Lung (tissue), 12 donors: Measurements from ENCODE around the gene SPAG9. TPM values are rescaled to one million over a fixed set of nuclear protein-coding genes. Genes with fewer than 3 reads are reported as not detected.
"Not testable (repeated sequence)": the region's sequence is repeated elsewhere in the genome, so short reads cannot be mapped to it uniquely, and the experiment has no call there.

Source experiments
- ATAC-seq: fragments of 200-7000 bp; cut with Tn5 transposase; one replicate; pipeline ENCODE4 v1.9.1; 2020; ENCODE audit warnings: moderate number of reproducible peaks; ENCODE audit not compliant: insufficient read depth, low FRiP score
- DNase-seq, 3 donors: peaks; one replicate each; pipeline ENCODE4 v3.0.0-alpha.2; 2013 to 2017
- H3K27ac ChIP-seq, 2 donors: one replicate each; pipeline ENCODE4 v1.5.1; 2013; ENCODE audit warnings: mild to moderate bottlenecking in 2 of 2, moderate library complexity in 2 of 2, control low read depth in 1 of 2, inconsistent platforms in 1 of 2, low read depth in 1 of 2, low read length in 1 of 2
- H3K27me3 ChIP-seq, 3 donors: one replicate each; pipeline ENCODE4 v1.5.1; 2013; ENCODE audit warnings: low read length in 2 of 3; ENCODE audit not compliant: control insufficient read depth in 3 of 3, insufficient read depth in 3 of 3
- H3K36me3 ChIP-seq, 4 donors: one replicate each; pipeline ENCODE4 v1.5.1; 2013; ENCODE audit warnings: low read length in 4 of 4, mild to moderate bottlenecking in 1 of 4, moderate library complexity in 1 of 4; ENCODE audit not compliant: control insufficient read depth in 4 of 4, insufficient read depth in 4 of 4
- H3K4me1 ChIP-seq, 5 donors: one replicate each; pipeline ENCODE4 v1.5.1; 2013; ENCODE audit warnings: low read length in 5 of 5, mild to moderate bottlenecking in 2 of 5, moderate library complexity in 1 of 5; ENCODE audit not compliant: control insufficient read depth in 5 of 5, insufficient read depth in 5 of 5
- H3K4me3 ChIP-seq: one replicate; pipeline ENCODE4 v1.5.1; 2013; ENCODE audit warnings: mild to moderate bottlenecking, control low read depth, moderate library complexity
- H3K9ac ChIP-seq, 2 donors: one replicate each; pipeline ENCODE4 v1.5.1; 2013; ENCODE audit warnings: low read length in 2 of 2, control low read depth in 1 of 2; ENCODE audit not compliant: insufficient read depth in 1 of 2
- H3K9me3 ChIP-seq, 4 donors: one replicate each; pipeline ENCODE4 v1.5.1; 2013; ENCODE audit warnings: low read length in 3 of 4, mild to moderate bottlenecking in 1 of 4, moderate library complexity in 1 of 4; ENCODE audit not compliant: control insufficient read depth in 4 of 4, insufficient read depth in 3 of 4
- whole genome bisulfite sequencing, 2 donors: extraction: QIAGEN DNeasy Blood & Tissue Kit; methylation state at CpG; one replicate each; pipeline ENCODE4 v1.1.7; 2013; 5-methylcytosine and 5-hydroxymethylcytosine counted together
- polyA plus RNA-seq, 2 donors: library from polyadenylated mRNA; stranded (reverse); fragments of 200-250 nt; gene quantifications; one replicate each; pipeline ENCODE4 v1.2.1, GENCODE V29; 2013
- total RNA-seq, 2 donors: library from RNA; depleted of rRNA in 1 of 2; stranded (reverse); fragments of >200 nt in 1 of 2; gene quantifications; one replicate each; pipeline ENCODE4 v1.2.1, GENCODE V29; 2014 to 2021
- TF ChIP-seq, protein P1 (sequence below): IDR thresholded peaks from 2 replicates; pipeline ENCODE4 v1.5.1; 2012; ENCODE audit warnings: mild to moderate bottlenecking; ENCODE audit errors: control extremely low read depth, extremely low read depth
- donor health status: control.
- donor health status: control.
- donor health status: Bipolar disorder and iron deficiency.
- donor health status: healthy.
- donor health status: DM: yes; HTN: yes; CAD: no.

SPAG9 gene
- total and polyA plus RNA-seq, 4 donors = 37.2 to 174 (median 75.2) TPM

GRCh38 chr17:51091635-51092034 lies 29.0 kb downstream of the SPAG9 start:
- 83 to 93% methylated on average over 2 of the region's 2 CpGs for WGBS, 2 donors
- Histone ChIP-seq H3K36me3 (peaks cover 0 to 1% (median 0%) of the 10 kb centered on the region in 4 donors), H3K9ac (no peak overlapping the region), H3K4me3 (no peak overlapping the region), H3K27ac (no peak overlapping the region), H3K4me1 (peaks cover 0 to 14% (median 0%) of the 10 kb centered on the region in 5 donors), H3K27me3 (no peaks in the 10 kb centered on the region), H3K9me3 (no peaks in the 10 kb centered on the region)
- TF ChIP-seq, protein P1, sequence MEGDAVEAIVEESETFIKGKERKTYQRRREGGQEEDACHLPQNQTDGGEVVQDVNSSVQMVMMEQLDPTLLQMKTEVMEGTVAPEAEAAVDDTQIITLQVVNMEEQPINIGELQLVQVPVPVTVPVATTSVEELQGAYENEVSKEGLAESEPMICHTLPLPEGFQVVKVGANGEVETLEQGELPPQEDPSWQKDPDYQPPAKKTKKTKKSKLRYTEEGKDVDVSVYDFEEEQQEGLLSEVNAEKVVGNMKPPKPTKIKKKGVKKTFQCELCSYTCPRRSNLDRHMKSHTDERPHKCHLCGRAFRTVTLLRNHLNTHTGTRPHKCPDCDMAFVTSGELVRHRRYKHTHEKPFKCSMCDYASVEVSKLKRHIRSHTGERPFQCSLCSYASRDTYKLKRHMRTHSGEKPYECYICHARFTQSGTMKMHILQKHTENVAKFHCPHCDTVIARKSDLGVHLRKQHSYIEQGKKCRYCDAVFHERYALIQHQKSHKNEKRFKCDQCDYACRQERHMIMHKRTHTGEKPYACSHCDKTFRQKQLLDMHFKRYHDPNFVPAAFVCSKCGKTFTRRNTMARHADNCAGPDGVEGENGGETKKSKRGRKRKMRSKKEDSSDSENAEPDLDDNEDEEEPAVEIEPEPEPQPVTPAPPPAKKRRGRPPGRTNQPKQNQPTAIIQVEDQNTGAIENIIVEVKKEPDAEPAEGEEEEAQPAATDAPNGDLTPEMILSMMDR = no peak
- DNase-seq = no peak
- no peak for ATAC-seq

- ATAC-seq, DNase-seq, H3K27ac ChIP-seq: not testable (repeated sequence)
Observed at GRCh38 chr17:51088868-51089267, 31.8 kb downstream of the SPAG9 start.

GRCh38 chr17:51088287-51088686 lies 32.4 kb downstream of the SPAG9 start:
- no peak for ATAC-seq

More at GRCh38 chr17:51088868-51089267, 31.8 kb downstream of the SPAG9 start:
- not testable (repeated sequence) for H3K4me3 ChIP-seq, H3K36me3 ChIP-seq, H3K27me3 ChIP-seq, H3K9me3 ChIP-seq, H3K9ac ChIP-seq
- 44 to 73% methylated on average over 10 of the region's 10 CpGs for WGBS, 2 donors
- H3K4me1 ChIP-seq = peaks cover 0 to 17% (median 0%) of the 10 kb centered on the region in 5 donors

GRCh38 chr17:51087072-51087757 lies 33.5 kb downstream of the SPAG9 start:
- DNase-seq (no peak), ATAC-seq (no peak)
- Histone ChIP-seq H3K9ac (no peak overlapping the region), H3K9me3 (no peaks in the 10 kb centered on the region), H3K36me3 (peaks cover 0 to 1% (median 0%) of the 10 kb centered on the region in 4 donors), H3K4me1 (peaks cover 0 to 12% (median 0%) of the 10 kb centered on the region in 5 donors), H3K27me3 (no peaks in the 10 kb centered on the region), H3K27ac (no peak overlapping the region), H3K4me3 (no peak overlapping the region)
- 68% methylated on average over 2 of the region's 2 CpGs for WGBS, 2 donors
- TF ChIP-seq, protein P1 = no peak

More at GRCh38 chr17:51088287-51088686, 32.4 kb downstream of the SPAG9 start:
- Histone ChIP-seq H3K36me3 (peaks cover 0 to 1% (median 0%) of the 10 kb centered on the region in 4 donors), H3K9me3 (no peaks in the 10 kb centered on the region), H3K27me3 (no peaks in the 10 kb centered on the region), H3K9ac (no peak overlapping the region), H3K27ac (no peak overlapping the region), H3K4me3 (no peak overlapping the region), H3K4me1 (peaks cover 0 to 12% (median 0%) of the 10 kb centered on the region in 5 donors)
- WGBS, 2 donors = 80 to 91% methylated on average over 9 of the region's 9 CpGs
- TF ChIP-seq, protein P1 = no peak
- DNase-seq = no peak
